Right forelimb (tissue), 1 donor: ENCODE results near the gene PRDM2.
"Not testable (repeated sequence)": the region's sequence is repeated elsewhere in the genome, so short reads cannot be mapped to it uniquely, and the experiment has no call there.

Source experiments
- DNase-seq: peaks from one replicate; pipeline ENCODE4 v3.0.0-alpha.2; 2018

The PRDM2 gene, protein sequence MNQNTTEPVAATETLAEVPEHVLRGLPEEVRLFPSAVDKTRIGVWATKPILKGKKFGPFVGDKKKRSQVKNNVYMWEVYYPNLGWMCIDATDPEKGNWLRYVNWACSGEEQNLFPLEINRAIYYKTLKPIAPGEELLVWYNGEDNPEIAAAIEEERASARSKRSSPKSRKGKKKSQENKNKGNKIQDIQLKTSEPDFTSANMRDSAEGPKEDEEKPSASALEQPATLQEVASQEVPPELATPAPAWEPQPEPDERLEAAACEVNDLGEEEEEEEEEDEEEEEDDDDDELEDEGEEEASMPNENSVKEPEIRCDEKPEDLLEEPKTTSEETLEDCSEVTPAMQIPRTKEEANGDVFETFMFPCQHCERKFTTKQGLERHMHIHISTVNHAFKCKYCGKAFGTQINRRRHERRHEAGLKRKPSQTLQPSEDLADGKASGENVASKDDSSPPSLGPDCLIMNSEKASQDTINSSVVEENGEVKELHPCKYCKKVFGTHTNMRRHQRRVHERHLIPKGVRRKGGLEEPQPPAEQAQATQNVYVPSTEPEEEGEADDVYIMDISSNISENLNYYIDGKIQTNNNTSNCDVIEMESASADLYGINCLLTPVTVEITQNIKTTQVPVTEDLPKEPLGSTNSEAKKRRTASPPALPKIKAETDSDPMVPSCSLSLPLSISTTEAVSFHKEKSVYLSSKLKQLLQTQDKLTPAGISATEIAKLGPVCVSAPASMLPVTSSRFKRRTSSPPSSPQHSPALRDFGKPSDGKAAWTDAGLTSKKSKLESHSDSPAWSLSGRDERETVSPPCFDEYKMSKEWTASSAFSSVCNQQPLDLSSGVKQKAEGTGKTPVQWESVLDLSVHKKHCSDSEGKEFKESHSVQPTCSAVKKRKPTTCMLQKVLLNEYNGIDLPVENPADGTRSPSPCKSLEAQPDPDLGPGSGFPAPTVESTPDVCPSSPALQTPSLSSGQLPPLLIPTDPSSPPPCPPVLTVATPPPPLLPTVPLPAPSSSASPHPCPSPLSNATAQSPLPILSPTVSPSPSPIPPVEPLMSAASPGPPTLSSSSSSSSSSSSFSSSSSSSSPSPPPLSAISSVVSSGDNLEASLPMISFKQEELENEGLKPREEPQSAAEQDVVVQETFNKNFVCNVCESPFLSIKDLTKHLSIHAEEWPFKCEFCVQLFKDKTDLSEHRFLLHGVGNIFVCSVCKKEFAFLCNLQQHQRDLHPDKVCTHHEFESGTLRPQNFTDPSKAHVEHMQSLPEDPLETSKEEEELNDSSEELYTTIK (N-terminal part only)

DNA sequence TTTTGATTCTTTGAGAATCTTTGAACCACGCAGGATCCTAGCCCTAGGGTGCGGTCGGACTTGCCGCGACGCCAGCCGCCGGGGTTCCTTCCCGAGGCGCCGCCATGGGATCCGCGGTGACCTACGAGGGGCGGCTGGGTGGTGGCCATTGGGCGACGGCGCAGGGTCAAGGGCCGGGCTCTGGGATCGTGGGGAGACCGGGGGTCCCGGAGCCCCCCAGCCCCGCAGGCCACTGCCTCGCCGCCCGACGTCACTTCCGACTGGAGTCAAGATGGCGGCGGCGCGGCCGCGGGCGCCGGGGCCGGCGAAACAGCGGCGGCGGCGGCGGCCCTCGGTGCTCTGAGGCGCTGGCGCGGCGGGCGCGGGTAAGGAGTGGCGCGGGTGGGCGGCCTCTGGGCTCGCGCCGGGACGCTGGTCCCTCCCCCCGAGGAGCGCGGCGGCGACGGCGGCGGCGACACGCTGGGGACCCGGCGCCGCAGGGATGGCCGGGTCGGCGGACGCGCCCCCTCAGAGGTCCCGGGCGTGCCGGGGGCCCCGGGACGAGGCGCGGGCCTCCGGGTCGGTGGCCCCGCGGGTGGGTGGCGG is at the start of gene PRDM2:
PRDM2 (plus strand) TSS at position 253 of the 585 bp plus-strand sequence. CDS start 15,418 bp downstream, outside the sequence.
- peak; percentile 84 for DNase-seq

GRCh38 chr1:13651279-13651678 is 48.7 kb upstream of the PRDM2 start:
- DNase-seq: no peak

- no peak for DNase-seq
These were observed 47.8 kb upstream of the PRDM2 start for GRCh38 chr1:13652238-13652637.

GRCh38 chr1:13661539-13661938 is 38.4 kb upstream of the PRDM2 start:
- DNase-seq: no peak

DNA sequence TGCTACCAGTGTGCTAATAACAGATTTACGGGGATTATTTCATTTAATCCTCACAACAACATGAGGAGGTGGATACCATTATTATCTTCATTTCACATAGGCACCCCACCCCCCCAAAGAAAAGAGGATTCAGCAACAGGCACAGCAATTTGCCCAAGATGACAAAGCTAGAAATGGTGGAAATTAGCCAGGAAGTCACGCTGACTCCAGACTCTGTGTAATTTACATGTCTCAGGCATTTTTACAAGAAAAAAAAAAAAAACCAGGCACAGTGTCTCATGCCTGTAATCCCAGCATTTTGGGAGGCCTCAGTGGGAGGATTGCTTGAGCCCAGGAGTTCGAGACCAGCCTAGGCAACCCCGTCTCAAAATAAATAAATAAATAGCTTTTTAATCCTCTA is 37.5 kb upstream of the PRDM2 start:
- no peak for DNase-seq

DNA sequence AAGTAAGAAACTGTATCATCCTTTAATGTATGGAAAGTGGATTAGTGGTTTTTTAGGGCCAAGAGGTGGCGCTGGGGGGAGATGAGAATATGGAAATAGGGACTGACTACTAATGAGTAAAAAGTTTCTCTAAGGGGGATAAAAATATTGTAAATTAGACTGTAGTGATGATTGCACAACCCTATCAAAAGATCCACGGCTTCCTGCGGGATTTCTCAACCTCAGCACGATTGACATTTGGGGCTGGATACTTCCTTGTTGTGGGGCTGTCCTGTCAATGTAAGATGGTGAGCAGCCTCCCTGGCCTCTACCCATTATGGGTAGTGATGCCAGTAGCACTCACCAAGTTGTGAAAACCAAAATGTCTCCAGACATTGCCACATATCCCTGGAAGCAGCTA is 36.0 kb upstream of the PRDM2 start:
- DNase-seq: no peak

DNA sequence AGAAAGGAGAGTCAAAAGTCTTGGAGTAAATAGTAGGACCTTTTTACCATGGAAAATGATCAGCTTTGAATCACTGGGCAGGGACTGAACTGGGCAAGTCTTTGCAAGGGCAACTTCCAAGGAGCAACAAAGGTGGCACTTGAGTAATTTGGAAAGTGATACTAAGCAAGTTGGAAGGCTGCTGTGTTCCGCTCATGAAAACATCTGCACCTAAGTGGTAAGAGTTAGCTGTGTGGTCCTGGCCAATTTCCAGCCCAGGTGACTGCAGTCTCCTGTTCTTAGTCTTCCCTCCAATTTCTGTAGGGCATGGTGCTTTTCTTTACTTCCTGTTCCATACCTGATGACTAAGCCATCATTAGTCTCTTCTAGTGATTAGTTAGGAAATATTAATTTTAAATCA is 35.5 kb upstream of the PRDM2 start:
- DNase-seq: no peak

- no peak for DNase-seq
These were observed 33.7 kb upstream of the PRDM2 start for GRCh38 chr1:13666317-13666716.

- DNase-seq: no peak
These were observed 32.3 kb upstream of the PRDM2 start for GRCh38 chr1:13667691-13668090.

DNA sequence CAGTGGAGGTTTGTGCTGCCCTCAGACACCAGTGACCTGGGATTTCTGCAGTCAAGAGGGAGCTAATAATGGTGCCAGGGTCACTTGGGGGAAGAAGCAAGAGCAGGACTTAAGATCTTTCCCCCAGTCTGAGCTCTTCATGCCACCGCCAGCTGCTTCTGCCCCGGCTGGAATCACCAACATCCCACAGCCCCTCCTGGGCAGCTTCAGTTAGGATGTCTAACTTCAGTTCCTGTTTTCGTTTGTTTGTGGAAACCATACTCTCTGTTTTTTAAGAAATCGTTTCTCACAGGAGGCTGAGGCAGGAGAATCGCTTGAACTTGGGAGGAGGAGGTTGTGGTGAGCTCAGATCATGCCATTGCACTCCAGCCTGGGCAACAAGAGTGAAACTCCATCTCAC is 25.6 kb upstream of the PRDM2 start:
- no peak for DNase-seq

- no peak for DNase-seq
These were observed 24.8 kb upstream of the PRDM2 start for GRCh38 chr1:13675151-13675651.

DNA sequence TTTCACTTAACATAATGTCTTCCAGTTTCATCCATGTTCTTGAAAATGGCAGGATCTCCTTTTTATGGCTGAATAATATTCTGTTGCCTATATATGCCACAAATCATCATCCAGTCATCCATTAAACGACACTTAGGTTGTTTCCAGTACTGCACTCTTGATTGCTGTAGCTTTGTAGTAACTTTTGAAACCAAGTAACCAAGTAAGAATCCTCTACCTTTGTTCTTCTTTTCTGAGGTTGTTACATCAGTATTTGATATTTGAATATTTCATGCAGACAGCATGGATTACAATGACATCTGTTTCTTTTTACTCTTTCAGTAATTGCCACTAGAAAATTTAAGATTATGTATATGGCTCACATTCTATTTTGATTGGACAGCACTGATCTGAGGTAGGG is 22.1 kb upstream of the PRDM2 start:
- no peak for DNase-seq

GRCh38 chr1:13679651-13680050 is 20.3 kb upstream of the PRDM2 start:
- no peak for DNase-seq

DNA sequence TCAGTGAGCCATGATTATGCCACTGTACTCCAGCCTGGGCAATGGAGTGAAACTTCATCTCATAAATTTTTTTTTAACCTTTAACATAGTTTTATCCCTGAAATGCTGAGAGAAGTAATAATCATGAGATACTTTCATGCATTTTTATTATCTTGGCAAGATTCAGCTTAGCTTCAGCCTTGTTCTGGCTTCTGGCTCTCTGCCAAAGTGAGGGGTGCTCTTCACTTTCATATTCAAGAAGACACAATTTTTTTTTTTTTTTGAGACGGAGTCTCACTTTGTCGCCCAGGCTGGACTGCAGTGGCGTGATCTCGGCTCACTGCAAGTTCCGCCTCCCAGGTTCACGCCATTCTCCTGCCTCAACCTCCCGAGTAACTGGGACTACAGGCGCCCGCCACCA is 19.4 kb upstream of the PRDM2 start:
- DNase-seq: not testable (repeated sequence)

DNA sequence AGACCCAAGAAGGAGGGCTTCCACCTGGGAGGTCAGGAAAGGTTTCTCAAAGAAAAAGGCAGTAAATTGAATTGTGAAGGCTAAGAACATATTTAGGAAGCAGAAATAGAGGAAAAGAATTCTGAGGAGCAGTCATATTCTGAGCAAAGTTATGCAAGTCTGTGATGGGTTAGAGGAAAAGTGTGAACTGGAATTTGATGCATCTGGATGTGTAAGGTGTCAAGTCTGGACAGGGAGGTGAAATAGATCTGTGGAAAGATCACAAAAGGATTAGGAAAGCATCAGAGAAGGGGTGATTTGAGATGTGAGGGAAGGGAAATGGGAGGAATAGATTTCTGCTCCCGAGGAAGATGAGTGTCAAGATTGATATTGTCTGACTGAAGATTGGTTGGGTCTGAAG is 18.1 kb upstream of the PRDM2 start:
- no peak for DNase-seq

DNA sequence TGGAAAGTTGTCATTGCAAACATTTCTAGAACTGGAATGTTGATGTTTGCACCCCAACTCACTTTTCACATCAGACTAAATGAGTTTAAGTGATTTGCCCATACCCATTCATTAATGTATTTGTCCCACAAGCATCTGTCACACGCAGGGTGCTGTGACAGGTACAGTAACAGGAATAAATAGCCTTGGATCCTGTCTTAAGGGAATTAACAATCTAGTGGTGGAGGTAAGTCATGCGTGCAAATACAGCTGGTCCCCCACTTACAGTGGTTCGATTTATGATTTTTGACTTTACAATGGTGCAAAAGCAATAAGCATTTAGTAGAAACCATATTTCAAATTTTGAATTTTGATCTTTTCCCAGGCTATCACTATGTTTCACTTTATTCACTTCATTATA is 17.5 kb upstream of the PRDM2 start:
- DNase-seq: no peak

DNA sequence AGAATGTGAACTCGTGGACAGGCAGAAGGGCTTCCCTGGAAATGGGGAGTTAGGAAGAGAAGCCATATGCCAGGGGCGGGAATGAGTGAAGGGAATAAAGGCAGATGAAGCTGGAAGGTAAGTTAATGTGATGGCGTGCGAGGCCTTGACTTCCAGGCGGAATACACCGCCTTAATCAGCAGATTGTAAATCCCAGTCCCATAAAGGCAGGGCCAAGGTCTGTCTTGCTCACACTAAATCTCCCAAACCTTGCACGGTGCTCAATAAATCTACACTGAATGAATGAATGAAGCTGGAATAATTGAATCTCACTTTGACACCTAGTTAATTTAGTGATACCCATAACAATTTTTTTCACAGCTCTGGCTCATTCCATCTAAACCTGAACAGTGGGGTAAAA is 16.8 kb upstream of the PRDM2 start:
- DNase-seq: no peak

DNA sequence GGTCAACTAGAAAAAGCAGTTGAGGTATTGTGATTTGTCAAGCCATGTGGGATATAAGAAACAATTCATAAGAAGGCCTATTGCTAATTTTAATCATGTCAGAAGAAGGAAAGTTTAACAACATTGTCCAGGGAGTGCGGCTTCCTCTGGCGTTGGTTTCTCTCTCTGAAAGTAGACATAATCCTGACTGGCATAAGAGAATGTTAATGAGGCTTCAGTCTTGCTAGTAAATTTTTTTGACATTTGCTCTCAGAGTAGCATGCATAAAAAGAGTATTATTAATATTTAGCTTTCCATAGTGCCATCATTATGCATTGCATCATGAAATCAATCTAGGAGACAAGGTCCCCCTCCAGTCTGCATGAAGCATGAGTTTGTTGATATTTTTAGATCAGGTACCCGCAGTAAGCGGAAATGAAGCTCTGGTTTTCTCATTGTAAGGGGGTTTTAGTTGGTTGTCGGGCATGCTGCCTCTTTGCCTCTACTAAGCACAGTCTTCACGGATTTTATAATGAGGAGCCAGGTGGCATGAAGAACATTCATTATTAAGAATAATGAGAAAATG is 12.8 kb upstream of the PRDM2 start:
- DNase-seq: no peak

- DNase-seq: not testable (repeated sequence)
These were observed 6.9 kb upstream of the PRDM2 start for GRCh38 chr1:13693094-13693493.

GRCh38 chr1:13694886-13695684 is 4.9 kb upstream of the PRDM2 start:
- DNase-seq: no peak

GRCh38 chr1:13697738-13698137 is 2.2 kb upstream of the PRDM2 start:
- no peak for DNase-seq
